ENCODE data around the gene NT5DC1.
"Not testable (repeated sequence)": the region's sequence is repeated elsewhere in the genome, so short reads cannot be mapped to it uniquely, and the experiment has no call there.

NT5DC1 gene

DNA sequence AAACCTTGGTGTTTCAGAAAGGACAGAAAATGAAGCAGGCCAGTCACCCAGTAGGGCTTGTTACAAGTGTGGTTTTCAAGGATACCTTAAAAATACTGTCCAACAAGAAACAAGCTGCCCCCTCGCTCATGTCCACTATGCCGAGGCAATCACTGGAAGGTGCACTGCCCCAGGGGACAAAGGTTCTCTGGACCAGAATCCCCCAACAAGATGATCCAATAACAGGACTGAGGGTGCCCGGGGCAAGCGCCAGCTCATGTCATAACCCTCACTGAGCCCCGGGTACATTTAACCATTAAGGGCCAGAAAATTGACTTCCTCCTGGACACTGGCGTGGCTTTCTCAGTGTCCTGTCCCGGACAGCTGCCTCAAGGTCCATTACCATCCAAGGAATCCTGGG is 6.6 kb upstream of the NT5DC1 start:
- DNase-seq, result no peak

DNA sequence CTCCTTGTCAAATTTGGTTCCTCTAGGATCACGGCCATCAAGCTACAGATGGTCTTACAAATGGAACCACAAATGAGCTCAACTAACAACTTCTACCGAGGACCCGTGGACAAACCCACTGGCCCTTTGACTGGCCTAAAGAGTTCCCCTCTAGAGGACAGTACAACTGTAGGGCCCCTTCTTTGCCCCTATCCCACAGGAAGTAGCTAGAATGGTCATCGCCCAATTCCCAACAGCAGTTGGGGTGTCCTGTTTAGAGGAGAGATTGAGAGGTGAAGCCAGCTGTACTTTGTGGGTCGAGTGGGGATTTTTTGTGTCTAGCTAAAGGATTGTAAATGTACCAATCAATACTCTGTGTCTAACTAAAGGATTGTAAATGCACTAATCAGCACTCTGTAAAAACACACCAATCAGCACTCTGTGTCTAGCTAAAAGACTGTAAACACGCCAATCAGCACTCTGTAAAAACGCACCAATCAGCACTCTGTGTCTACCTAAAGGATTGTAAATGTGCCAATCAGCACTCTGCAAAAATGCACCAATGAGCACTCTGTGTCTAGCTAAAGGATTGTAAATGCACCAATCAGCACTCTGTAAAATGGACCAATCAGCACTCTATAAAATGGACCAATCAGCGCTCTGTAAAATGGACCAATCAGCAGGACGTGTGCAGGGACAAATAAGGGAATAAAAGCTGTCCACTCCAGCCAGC is 4.4 kb upstream of the NT5DC1 start:
- not testable (repeated sequence) for DNase-seq

DNA sequence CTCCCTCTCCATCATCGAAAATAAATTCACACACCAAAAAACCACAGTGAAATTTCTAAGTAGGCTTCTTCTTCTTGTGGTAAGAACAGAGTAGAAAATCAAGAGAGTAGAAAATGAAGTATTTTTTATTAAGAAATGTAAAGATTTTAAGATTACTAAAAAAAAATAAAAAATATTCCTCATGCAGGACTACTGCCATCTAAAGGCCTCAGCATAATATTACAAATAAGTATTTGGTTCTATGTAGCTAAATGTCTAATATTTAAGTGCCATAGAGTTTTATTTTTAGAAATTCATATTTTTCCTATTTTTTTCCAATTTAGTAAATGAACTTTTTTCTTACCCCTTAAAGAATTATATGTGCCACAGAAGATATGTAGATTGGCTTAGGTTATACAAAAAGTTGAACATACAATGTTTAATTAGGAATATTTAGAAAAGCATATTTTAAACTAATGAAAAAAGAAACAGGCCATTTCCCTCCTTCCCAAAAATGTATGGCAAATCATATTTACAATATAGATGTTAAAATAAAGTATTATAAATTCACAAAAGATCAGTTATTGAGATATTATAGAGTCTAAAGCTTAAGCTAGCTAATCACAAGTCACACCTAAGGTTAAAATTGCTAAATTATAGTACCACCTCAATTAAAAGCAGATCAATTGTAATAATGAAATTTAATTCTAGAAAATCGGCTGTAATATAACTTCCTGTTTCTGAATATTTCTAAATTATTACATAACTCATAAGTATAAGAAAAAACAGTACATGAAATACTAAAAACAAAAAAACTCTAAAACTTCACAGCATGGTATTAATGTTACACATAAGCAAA is 3.5 kb upstream of the NT5DC1 start:
- no peak for DNase-seq

DNA sequence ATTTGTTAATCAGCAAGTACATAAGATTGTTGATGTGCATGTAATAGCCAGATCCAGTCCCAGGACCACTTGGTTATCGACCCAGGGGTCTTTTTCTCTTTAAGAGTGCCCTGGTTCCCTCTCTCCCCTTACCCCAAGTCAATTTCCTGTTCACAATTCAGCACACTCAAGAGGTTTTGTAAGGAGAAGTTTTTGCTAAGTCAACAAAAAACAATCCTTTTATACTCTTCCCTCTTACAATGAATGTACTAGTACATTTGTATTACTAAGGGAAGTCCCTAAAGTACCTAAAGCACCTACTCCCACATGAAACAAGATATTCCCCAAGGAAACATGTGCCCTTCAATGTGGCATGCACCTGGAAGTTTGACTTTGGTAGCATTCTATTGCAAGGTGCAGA is 1.6 kb upstream of the NT5DC1 start:
- no peak for DNase-seq

DNA sequence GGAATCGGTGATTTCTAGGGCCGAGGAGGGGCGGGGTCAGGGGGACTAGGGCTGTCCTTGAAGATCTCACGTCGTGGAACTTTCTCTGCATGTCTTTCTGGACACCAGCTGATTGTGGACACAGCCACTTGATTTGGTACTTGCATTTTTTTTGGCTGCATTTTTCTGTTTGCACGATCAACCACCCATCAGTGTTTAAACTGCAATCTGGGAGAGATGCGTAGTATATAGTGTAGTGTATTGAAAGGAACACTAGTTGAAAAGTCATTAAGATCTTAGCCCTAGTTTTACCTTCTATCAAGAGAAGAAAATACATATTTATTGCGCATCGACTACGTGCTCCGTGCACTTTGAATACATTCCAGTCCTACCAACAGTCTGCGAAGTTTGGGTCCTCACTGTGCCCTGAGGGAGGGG is 657 bp downstream of the NT5DC1 start:
- peak in 1 of 2 donors; percentile 59 for DNase-seq

DNA sequence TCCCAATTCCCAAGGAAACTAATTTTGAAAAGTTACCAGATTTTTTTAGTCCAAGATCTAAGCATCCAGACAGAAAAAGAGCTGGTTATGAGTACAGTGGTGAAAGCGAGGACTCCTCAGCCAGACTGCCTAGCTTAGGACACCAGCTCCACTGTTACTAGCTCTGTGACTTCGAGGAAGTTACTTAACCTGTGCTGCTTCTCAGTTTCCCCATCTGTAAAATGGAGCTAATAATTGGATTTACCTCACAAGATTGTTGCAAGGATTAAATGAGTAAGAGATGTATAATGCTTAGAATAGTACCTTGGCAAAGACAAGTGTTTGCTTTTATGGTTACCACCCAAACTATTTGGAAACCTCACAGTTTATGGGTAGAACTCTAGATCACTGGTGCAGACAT is 1.1 kb downstream of the NT5DC1 start:
- DNase-seq, result no peak

DNA sequence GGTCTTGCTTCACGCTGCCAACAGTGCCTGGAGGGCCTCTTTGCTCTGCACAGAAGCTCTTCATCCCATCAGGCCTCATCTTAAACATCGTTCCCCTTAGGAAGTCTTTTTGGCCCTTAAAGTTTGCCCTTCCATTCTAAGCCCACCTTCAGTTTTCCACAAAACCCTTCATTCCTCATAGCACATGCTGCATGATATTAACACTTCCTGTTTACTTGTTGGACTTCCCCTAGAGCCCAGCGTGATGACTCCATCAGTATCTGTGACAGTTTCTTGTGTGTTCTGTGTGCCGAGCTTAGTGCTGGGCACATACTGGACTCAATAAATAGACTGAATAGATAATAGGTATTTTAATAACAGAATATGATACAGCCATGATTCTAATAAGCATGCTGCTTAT is 2.2 kb downstream of the NT5DC1 start:
- no peak for DNase-seq

DNA sequence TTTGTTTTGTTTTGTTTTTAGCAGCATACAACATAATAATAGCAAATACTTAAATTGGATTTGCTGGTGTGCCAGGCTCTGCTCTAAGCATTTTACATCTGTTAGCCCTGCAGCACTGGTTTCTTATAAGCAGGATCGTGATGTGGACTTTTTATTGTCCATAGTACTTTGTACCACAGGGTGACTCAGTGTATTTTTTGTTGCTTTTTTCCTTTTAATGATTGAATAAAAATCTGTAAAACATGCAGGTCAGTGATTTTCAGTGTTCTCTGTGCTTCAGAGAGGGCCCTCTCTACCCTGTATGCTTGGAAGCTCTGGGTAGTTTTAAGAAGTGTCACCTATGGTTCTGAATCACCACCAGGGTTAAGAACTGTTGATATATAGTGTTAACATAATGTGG is 4.0 kb downstream of the NT5DC1 start:
- no peak for DNase-seq

DNA sequence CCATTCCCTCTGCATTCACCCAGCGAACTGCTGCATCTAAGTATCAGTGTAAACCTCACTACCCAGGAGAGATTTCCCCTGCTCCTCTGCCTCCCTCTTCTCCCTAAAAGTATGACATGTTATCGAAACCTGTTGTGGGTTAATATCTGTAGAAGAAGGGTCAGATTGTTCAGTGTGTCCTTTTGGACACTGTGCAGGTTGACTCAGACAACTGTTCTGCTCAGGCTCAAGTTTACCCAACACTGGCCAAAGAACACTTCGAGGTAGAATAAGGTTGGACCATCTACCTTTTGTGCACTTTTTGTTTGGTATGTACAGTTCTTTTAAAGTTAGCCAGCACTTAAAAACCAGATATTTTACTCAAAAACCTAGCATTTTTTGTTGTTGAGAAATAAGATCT is 4.6 kb downstream of the NT5DC1 start:
- DNase-seq, result no peak

DNA sequence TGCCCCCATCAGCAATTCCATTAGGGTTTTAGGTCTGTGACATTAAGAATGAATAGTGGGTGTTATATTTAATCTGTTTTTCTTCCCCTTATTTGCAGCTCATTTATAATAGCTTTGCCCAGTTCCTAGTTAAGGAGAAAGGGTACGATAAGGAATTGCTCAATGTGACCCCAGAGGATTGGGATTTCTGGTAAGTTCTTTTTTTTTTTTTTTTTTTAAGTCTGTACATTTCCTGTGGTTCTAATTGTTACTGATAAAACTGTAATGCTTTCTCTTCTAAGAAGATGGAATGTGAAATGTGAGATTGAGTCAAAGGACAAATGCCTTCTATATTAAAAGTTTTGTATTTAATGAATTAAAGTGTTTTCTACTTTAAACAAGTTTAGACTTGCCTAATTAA is 5.5 kb downstream of the NT5DC1 start:
- DNase-seq, result no peak

DNA sequence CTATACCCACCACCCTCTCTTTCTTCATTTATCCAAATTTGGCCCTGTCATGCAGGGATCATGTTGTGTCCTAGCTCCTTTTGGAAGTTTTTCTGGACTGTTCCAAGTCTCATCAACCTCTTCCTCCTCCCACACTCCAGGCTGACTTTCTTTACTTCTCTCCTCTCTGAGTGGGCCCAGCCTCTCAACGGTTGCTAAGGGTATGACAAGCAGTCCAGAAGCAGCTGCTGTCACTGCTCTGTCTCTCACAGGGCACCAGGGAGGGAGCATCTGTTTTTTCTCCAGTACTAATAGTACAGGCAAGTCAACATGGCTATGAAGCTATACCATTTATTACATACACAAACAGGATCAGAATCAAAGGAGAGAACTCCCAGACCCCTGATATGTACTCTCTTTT is 8.2 kb downstream of the NT5DC1 start:
- no peak for DNase-seq

DNA sequence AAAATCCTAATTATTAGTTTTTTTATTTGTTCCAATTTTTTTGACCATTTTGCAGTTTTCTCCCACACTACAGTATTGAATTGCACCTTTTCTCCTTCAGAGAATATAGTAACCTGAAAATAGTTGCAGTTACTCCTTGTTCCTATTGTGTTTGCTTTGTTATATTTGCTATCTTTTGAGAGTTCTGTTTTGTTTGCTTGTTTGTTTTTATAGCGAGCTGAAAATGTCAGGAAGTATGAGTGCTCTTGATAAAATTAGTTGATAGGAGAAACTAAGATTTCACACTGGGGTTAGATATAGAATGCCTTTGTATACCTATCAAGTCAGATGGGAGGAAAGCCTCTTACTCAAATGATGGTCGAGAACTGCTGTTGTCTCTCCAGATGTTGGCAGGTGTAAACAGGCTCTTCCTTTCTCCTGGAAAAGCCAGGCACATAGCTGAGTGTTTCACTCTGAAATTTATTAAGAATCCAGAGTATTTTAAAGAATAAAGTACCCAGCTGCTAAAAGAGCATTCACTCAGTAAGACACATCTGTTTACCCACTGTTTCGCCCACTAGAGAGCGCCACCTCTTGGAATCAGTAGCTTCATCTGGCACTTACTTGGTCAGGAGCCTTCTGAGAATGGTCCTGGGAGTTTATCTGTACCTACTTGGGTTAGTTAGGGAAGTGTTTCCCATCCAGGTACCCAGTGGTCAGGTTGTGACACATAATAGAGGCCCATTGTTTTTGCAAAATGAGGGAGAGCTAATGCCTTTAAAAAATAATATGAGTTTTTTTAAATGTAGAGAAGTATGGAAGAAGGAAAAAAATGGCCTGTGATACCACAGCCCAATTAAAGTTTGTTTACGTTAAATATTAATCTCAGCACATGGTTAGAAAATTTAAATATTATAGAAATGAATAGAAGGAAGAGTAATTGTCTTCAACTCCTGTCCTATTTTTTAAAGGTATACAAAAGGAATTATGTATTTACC is 11.2 kb downstream of the NT5DC1 start:
- peak in 1 of 2 donors; percentile 5 for DNase-seq

DNA sequence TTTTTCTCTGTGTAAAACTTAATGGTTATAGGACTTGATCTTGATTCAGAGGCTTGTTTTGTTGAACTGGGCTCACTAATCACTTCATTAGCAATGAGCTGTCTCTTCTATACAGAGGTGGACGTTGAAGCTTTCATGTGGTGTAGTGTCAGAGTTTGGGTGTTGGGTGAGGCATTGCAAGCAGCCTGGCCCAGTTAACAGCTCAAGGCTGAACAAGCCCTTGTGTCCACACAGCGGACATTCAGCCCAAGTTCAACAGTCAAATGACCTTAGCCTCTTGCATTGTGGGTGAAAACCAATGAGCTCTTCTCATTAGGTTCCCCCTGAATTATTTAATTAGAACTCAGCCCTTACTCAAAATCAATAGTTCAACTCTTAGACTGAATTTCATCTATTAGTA is 12.7 kb downstream of the NT5DC1 start:
- DNase-seq, result no peak

DNA sequence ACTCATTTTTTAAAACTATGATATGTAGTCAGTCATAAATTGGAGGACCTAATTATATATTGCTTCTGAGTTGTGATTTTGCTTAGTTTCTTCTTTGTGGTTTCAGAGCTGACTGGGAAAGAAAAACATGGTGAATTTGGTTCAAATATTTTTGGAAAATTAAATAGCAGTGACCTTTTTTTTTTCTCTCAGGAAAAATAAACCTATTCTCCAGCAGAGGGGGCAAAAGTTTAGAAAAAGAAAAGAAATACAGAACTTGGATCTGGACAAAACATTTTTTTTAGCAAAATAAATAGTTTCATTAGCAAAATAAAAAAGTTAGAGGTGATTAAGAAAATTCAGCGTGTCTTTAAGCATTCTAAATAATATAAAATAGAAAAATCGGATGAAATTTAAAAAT is 15.1 kb downstream of the NT5DC1 start:
- DNase-seq, result no peak

DNA sequence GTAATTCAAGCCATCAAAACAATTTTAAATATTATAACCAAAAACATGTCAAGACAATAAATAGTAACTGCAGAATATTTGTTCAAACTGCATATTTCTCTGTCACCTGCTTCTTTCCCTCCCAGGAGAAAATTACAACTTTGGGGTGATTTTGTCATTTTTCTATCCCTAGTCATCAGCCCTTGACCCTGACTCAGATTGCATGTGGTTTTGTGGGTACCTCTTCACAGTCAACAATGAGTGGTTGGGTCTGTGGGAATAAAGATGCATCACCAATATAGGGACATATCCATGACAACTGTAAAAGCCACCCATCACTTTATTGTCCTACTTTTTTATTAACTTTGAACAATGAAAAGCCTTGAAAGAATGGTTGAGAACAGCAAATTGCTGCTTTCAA is 18.0 kb downstream of the NT5DC1 start:
- no peak for DNase-seq

DNA sequence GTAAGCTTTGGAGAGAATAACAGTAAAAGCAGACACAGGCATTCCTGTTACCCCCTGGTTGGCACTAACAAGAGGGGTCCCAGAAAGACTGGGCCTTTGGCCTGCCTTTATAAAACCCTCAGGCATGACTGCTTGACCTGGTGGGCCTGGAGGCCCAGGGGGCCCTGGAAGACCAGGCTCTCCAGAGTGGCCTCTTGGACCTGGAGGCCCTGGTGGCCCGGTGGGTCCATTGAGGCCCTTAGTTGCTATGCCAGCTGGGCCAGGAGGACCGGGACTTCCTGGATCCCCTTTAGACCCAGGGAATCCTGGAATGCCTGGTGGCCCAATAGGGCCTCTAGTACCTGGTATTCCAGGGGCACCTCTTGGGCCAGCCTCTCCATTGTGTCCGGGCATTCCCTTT is 19.8 kb downstream of the NT5DC1 start:
- no peak for DNase-seq

DNA sequence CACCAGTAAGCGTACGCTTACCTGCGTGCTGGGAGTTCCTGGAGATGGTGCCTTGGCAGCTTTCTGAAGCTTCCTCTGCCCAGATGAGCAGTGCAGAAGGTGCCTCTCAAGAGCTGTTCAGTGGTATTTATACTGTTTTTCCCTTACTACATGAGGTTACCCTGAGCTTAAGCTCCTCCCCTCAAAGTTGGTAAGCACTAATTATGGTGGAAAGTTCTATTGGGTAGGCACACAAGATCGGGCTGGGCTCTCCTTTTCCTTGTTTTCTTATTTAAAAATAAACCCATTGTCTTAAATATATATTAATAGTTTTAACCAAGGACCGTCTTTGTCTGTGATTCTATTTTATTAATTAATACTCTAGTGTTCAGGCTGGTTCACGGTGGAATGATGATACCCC is 25.4 kb downstream of the NT5DC1 start, which contains the start of gene COL10A1:
Gene COL10A1 (minus strand): TSS at position 101 of the 400 bp plus-strand sequence. CDS start 640 bp downstream, outside the sequence.
- no peak for DNase-seq

DNA sequence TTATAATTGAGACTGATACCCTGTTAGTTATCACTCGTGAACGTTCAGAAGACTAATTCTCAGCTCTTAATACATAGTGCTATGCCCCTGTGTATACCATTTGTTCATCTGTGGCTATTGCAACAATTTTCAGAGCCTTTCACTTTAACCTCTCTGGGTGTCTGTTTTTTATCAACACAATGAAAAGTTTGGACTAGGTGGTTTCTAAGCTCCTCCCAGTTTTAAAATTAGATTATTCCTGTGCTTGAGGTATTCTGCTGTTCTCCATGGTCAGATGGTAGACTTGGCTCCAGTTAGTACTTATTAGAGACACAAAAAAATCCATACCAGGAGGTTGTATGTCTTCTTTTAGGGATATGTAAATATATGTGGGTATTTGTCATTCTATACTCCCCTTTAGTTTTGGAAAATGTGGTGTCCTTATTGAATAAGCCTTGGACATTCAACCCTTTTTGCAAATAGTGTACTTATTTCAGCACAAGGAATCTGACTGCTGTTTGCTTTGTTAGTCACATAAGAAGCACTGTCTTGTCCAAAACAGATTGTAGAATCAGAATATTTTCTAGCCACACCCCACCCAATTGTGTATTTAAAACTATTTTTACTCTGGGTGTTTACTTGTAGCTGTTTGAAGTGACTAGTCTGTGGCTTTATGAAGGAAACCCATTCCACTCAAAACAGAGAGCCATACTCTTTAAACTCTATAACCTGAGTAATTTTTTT is 27.3 kb downstream of the NT5DC1 start:
- DNase-seq, result no peak

DNA sequence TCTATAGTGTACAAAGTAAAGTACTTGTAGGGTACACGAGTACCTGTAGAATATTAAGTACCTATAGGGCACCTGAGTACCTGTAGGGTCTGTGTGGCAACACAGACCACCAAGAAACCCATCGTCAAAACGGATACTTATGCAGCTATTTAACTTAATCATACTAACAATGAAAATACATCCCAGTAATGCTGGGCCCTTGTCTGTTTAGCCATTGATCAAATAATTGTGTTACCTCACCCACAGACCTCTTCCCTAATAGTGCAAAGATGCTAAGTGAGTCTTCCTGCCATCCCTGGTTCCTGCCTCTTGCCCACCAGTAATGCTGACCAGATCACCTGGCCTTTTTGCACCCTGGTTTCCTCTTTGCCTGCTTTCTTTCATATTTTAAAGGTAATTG is 32.8 kb downstream of the NT5DC1 start:
- DNase-seq, result no peak

DNA sequence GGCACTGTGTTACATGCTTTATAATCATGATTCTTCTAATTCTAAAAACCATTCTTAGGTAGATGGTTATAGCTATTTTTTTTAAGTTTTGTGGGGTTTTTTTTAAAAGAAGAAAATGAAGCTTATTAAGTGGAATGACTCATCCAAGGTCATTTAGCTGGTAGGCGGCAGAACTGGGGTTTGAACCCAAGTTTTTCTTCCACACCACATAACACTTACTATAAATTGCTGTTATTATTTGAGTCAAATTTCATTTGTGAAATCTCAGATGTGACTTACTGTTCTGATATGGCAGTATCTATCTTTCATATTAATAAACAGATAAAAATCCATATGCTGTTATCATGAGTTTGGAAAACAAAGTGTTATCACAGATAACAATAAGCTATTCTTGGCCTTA is 35.7 kb downstream of the NT5DC1 start:
- no peak for DNase-seq

DNA sequence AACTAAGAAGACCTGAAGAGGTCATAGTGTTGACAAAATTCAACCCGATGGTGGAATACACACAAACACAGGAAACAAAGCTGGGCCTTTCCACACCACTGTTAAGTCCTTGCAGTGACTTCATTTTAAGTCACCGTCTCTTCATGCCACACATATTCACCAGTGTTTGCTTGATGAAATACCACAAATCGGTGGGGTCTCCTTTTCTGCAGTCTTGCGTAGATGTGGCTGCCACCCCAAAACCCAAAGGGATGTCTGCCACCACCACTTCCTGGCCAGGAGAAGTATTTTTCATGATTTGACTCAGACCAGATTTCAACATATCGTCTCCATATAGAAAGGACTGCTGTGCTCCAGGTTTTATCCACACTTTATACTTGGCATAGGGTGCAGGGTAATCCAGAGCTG is 36.3 kb downstream of the NT5DC1 start:
- DNase-seq, result no peak

DNA sequence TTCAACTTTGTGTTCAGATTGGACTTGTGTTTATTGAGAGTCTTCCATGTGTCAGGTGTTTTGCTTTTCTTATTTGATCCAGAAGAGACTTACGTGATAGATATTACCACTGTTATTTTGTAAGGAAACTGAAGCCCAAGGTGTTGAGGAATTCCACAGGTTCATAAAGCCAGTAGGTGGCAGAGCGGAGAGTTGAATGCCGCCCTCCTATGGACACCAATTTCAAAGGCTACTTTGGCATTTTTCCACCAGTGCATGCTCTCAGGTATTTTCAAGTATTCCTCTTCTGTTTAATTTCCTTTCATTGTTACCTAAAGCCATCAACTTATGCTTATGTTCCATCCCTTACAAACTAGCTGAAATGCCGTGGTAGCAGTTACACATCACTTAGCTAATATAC is 39.3 kb downstream of the NT5DC1 start:
- DNase-seq, result no peak
